SK-N-SH (cell line): ENCODE results near the gene FGF23.

Experiments
- CTCF ChIP-seq: fragments of 200-600 bp; sonication (generic); IDR thresholded peaks from 2 replicates; pipeline ENCODE4 v1.6.1; 2017; ENCODE audit warnings: antibody characterized with exemption, mild to moderate bottlenecking, moderate library complexity
- EP300 ChIP-seq, 2 experiments: IDR thresholded peaks; 2 replicates each; pipeline versions ENCODE4 v1.4.0 to v1.6.1; 2012; ENCODE audit warnings: borderline replicate concordance in 1 of 2, low read depth in 1 of 2, low read length in 1 of 2
- EZH2phosphoT487 ChIP-seq: fragments of 200-600 bp; sonication (generic); IDR thresholded peaks from 2 replicates; pipeline ENCODE4 v1.6.1; 2017; ENCODE audit warnings: low read depth, mixed run types, mild to moderate bottlenecking, antibody characterized with exemption, moderate library complexity, borderline replicate concordance
- POLR2AphosphoS5 ChIP-seq: IDR thresholded peaks from 2 replicates; pipeline ENCODE4 v1.6.1; 2012; ENCODE audit warnings: low read depth, low read length
- SIN3A ChIP-seq: IDR thresholded peaks from 2 replicates; pipeline ENCODE4 v1.6.1; 2012; ENCODE audit warnings: low read depth, mild to moderate bottlenecking, low read length, moderate library complexity, borderline replicate concordance
- TEAD4 ChIP-seq: IDR thresholded peaks from 2 replicates; pipeline ENCODE4 v1.4.0; 2012; ENCODE audit warnings: mild to moderate bottlenecking, borderline replicate concordance; ENCODE audit not compliant: insufficient read depth
- YY1 ChIP-seq: IDR thresholded peaks from 2 replicates; pipeline ENCODE4 v1.4.0; 2012; ENCODE audit warnings: low read depth, mild to moderate bottlenecking
- TF ChIP-seq, protein P1 (sequence below): IDR thresholded peaks from 2 replicates; pipeline ENCODE4 v1.6.1; 2012; ENCODE audit warnings: mild to moderate bottlenecking, low read depth, low read length, moderate library complexity

DNA sequence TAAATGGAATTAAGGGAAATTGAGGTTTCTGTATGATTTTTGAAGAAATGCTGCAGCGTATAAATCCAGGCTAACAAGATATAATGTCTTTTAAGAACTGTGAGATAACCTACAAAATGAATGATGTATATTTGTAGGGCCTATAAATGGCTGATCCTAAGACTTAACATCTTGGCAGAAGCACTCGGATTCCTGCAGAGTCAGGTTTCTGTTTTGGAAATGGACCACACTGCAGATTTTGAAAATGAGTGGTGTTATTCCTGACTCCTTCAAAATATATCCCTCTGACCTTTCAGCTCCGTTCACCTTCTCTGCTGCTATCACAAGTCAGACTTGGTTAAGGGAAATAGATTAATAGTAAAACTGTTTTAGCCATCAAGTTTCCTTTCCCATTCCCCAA, 53.5 kb downstream of the FGF23 start:
- TF ChIP-seq YY1 (no peak), TEAD4 (no peak), EZH2phosphoT487 (no peak), EP300 (IDR thresholded peaks at IDR 0.05; ENCODE audit: borderline replicate concordance in 1 of 2, low read depth in 1 of 2, low read length in 1 of 2) (no peak), CTCF (no peak), SIN3A (no peak), POLR2AphosphoS5 (no peak)
- TF ChIP-seq, protein P1, sequence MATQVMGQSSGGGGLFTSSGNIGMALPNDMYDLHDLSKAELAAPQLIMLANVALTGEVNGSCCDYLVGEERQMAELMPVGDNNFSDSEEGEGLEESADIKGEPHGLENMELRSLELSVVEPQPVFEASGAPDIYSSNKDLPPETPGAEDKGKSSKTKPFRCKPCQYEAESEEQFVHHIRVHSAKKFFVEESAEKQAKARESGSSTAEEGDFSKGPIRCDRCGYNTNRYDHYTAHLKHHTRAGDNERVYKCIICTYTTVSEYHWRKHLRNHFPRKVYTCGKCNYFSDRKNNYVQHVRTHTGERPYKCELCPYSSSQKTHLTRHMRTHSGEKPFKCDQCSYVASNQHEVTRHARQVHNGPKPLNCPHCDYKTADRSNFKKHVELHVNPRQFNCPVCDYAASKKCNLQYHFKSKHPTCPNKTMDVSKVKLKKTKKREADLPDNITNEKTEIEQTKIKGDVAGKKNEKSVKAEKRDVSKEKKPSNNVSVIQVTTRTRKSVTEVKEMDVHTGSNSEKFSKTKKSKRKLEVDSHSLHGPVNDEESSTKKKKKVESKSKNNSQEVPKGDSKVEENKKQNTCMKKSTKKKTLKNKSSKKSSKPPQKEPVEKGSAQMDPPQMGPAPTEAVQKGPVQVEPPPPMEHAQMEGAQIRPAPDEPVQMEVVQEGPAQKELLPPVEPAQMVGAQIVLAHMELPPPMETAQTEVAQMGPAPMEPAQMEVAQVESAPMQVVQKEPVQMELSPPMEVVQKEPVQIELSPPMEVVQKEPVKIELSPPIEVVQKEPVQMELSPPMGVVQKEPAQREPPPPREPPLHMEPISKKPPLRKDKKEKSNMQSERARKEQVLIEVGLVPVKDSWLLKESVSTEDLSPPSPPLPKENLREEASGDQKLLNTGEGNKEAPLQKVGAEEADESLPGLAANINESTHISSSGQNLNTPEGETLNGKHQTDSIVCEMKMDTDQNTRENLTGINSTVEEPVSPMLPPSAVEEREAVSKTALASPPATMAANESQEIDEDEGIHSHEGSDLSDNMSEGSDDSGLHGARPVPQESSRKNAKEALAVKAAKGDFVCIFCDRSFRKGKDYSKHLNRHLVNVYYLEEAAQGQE: no peak
